SW 1271 (cell line): ENCODE measurements around the gene BRIP1.
"Not testable (repeated sequence)": the region's sequence is repeated elsewhere in the genome, so short reads cannot be mapped to it uniquely, and the experiment has no call there.

Experiments
- DNase-seq, 2 experiments: peaks; one replicate each; lab custom pipeline; 2025; lab: John Stamatoyannopoulos, UW

BRIP1 gene

GRCh38 chr17:61728297-61728836 lies 135.0 kb downstream of the BRIP1 start:
- no peak for DNase-seq

DNA sequence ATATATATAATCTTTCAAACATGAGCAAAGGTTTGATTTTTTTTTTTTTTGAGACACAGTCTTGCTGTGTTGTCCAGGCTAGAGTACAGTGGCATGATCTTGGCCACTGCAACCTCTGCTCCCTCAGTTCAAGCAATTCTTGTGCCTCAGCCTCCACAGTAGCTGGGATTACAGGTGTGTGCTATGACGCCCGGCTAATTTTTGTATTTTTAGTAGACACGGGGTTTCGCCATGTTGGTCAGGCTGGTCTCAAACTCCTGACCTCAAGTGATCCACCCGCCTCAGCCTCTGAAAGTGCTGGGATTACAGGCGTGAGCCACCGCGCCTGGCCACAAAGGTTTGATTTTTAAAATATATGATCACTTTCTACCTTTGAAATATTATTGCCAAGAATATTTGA lies 135.5 kb downstream of the BRIP1 start:
- not testable (repeated sequence) for DNase-seq

DNA sequence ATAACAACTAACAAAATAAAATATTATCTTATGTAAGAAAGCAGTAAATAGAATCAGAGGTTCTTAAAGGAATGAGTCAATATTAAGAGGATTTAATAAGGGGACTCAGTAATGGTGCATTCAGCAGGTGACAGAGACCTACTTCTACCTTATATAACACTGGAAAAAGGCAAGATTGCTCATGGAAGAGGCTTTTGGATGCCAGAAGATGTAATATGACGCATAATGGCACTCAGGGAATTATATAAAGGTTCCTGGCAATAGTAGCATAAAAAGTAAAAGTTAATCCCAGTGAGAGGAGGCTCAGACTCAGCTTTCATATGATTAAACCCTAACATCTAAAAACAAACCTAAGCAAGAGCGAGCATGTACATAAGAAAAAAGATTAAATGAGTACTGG lies 136.4 kb downstream of the BRIP1 start:
- no peak for DNase-seq

- no peak for DNase-seq
Observed at GRCh38 chr17:61724777-61725176, 138.6 kb downstream of the BRIP1 start.

DNA sequence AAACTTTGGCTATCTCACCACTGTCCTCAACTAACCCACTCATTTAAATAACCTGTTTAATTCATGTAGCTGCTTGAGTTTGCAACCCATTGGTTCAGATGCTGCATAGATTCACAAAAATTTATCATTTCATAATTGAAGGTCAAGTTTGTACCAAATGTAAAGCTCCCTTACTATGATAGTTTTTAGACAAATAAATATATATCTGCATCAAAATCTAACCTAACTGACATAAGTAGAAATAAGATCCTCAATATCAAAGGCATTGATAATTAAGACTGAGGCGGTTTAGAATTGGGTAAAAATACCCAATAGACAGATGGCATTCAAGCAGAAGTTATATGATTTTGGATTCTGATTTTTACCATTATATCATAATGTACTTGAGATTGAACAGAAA lies 139.4 kb downstream of the BRIP1 start:
- DNase-seq = no peak

DNA sequence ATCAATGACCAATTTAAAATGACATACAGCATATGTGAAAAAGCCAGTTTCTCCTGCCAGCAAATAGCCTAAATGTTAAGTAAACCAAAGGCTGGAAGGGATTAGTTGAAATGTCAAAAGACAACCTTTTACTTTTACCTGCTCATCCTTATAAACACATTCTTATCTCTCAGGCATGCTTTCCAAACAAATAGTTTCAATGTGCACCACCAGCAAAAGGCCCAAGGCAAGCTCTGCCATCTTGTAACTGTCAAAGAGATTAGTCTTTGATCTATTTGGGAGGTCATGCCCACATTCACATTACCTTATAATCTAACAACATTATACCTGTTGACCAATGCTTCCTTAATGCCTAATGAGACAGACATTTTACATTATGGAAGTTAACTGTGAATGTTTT lies 140.1 kb downstream of the BRIP1 start:
- DNase-seq = no peak

- no peak for DNase-seq
Observed at GRCh38 chr17:61722398-61722797, 140.9 kb downstream of the BRIP1 start.

GRCh38 chr17:61720016-61720795 lies 143.1 kb downstream of the BRIP1 start:
- no peak for DNase-seq

DNA sequence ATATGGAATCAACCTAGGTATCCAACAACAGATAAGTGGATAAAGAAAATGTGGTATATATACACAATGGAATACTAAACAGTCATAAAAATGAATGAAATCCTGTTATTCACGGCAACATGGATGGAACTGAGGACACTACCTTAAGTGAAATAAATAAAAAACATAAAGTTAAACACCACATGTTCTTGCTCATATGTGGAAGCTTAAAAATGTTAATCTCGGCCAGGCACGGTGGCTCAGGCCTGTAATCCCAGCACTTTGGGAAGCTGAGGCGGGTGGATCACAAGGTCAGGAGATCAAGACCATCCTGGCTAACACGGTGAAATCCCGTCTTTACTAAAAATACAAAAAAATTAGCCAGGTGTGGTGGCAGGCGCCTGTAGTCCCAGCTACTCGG lies 144.1 kb downstream of the BRIP1 start:
- not testable (repeated sequence) for DNase-seq

DNA sequence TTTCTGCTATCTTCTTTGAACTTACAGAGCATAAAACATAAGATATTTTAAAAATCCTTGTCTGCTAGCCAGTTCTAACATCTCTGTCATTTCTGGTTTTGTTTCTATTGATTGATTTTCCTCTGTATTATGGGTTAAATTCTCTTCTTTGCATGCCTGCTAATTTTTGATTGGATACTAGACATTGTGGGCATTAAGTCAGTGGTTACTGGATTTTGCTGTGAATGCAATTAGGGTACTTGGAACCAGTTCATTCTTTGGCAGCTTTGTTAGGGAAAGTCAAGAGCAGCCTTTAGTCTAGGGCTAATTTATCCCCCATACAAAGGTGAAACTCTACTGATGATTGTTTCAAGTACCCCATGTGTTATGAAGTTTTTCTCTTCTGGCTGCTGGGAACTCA lies 145.3 kb downstream of the BRIP1 start:
- no peak for DNase-seq

DNA sequence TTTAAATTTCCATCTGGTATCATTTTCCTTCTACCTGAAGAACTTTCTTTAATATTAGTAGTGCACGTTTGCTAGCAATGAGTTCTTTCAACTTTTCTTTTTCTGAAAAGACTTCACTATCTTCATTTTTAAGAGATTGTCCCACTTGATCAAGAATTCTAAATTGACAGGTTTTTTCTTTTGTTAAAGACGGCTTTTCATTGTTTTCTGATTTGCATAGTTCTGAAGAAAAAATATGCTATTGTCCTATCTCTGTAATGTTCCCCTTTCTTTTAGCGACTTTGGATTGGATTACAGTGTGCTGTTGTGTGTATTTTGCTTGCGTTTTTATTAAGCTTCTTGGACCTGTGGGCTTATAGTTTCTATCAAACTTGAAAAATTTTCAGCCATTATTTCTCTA lies 146.0 kb downstream of the BRIP1 start:
- no peak for DNase-seq

GRCh38 chr17:61716225-61716829 lies 147.0 kb downstream of the BRIP1 start:
- no peak for DNase-seq

DNA sequence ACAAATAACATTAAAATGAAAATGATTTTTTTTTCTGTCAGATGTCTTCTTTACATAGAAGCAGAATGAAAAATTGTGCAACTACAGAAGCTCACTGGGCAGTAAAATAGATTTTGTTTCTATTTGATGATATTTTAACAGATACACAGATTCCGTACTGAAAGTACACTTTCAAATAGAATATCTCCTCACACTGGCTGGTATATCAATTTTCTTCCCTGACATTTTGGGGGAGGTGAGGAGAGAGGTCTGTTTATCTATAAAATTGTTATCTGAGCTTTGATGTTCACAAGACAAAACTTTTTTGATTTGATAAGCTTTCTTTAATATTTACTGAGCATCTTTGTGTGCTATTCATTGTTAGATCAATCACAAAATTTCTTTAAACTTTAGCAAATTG lies 148.0 kb downstream of the BRIP1 start:
- DNase-seq = no peak

DNA sequence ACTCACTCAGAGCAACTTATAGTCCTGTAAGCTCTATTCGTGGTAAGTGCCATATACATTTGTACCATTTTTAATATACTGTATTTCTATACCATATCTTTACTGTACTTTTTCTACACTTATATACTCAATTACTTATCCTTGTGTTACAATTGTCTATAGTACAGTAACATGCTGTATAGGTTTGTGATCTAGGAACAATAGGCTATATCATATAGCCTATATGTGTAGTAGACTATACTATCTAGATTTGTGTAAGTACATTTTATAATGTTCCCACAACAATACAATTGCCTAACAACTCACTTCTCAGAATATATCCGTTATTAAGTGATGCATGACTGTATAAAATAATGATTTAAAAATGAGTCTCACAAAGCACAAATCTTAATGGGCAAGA lies 149.0 kb downstream of the BRIP1 start:
- no peak for DNase-seq

DNA sequence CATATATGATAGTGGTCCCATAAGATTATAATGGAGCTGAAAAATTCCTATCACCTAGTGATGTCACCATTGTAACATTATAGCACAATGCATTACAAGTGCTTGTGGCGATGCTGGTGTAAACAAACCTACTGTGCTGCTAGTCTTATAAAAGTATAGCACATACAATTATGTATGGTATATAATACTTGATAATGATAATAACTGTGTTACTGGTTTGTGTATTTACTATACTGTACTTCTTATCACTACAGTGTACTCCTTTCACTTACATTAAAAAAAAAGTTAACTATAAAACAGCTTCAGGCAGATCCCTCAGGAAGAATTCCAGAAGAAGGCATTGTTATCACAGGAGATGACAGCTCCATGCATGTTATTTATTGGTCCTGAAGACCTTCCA lies 150.3 kb downstream of the BRIP1 start:
- DNase-seq = no peak

DNA sequence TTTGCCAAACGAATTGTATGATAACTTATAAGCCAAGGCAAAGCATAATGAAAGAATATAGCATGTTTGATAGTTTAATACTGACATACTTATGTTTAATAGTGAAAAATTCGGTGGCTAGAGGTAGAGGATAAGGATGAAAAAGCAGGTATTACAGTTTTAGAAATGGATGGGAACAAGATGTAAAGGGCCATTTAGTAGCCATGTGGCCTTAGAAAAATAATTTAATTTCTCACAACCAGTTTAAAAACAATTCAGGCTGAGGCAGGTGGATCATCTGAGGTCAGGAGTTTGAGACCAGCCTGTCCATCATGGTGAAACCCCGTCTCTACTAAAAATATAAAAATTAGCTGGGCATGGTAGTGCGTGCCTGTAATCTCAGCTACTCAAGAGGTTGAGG lies 152.8 kb downstream of the BRIP1 start:
- DNase-seq = no peak

DNA sequence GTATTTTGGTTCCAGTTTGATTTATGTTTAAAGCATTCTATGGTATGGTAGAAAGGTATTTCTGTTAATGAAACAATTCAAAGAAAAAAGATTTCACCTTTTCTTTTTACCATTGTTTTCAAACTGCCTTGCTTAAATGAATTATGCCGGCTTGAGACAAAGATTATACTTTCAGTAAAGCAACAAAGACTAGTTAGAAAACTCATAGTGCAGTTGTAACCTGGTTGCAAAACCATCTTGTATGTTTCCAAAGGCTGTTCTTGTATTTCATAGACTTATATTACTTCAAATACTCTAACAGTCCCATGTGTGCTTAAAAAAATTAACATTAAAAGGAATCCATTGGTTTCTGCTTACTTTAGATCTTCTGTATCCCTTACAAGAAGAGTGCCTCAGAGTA lies 153.8 kb downstream of the BRIP1 start:
- DNase-seq = no peak

DNA sequence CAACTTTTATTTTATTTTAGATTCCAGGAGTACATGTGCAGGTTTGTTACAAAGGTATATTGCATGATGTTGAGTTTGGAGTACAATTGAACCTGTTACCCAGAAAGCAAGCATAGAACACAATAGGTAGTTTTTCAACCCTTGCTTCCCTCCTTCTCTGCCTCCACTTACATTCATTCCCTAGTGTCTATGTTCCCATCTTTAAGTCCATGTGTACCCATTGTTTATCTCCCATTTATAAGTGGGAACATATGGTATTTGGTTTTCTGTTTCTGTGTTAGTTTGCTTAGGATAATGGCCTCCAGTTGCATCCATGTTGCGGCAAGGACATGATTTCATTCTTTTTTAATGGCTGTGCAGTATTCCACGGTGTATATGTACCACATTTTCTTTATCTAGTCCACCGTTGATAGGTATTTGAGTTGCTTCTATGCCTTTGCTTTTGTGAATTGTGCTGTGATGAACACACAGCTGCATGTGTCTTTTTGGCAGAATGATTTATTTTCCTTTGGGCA lies 158.3 kb downstream of the BRIP1 start:
- DNase-seq = no peak

GRCh38 chr17:61702450-61702849 lies 160.9 kb downstream of the BRIP1 start:
- no peak for DNase-seq

DNA sequence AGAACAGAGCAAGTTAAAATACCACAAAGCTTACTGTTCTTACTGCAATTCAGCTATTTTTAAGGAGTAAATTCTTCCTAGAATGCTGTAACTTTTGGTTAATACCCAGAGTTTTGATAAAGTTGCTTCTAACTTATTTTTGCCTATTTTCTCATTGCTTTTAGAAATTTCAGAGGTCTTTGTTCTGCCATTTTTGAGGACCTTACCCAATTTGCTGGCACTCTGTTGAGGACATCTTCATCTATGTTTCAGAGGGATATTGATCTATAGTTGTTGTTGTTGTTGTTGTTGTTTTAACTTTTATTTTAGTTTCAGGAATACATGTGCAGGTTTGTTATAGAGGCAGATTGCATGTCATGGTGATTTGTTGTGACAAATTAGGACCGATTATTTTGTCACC lies 161.3 kb downstream of the BRIP1 start:
- DNase-seq = no peak

DNA sequence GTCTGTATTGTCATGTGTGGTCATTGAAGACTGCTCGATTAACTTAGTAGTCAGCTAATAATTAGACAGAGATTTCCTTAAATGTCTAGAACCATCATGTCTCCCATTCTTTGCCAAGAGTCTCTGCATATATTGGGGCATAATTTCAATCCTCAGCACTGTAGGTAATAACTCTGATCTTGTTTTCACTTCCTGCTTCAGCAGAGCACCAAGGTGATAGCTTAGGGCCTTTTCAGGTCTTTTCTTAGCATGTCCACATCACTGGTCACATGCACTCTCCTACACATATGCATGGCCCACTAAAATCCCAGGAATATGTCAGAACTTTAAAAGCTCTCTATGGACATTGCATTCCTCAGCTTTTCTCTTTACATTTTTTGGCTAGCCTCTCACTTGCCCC lies 162.0 kb downstream of the BRIP1 start:
- DNase-seq = no peak

DNA sequence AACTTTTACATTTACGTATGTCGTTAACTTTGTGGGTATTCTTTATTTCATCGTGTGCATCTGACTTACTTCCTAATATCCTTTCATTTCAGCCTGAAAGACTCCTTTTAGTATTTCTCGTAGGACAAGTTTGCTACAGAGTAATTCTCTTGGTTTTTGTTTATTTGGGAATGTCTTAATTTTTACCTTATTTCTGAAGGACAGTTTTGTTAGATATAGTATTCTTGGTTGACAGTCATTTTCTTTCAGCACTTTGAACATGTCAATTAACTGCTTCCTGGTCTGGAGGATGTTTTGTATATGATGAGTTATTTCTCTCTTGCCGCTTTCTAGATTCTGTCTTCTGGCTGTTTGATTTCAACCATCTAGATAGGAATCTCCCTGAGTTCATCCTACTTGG lies 163.1 kb downstream of the BRIP1 start:
- no peak for DNase-seq

DNA sequence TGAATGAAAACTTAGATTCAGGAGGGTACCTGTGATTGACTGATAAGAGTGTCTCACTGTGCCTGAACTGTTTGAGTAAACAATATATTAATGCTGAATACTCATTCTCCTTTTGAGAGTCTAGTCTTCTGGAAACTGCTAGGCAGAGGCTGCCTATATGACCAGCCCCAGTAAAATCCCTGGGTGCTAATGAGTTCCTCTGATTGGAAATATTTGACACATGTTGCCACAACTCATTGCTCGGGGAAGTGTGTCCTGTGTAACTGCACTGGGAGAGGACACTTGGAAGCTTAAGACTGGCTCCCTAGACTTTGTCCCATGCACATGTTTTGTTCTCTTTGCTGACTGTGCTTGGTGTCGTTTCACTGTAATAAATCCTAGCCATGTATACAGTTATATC lies 163.6 kb downstream of the BRIP1 start:
- no peak for DNase-seq
